KOPT-K1 (cell line): ENCODE results near the gene IL32.
"Not testable (repeated sequence)": the region's sequence is repeated elsewhere in the genome, so short reads cannot be mapped to it uniquely, and the experiment has no call there.

ENCODE experiments used
- H3K27ac ChIP-seq: fragments of 200-600 bp; sonication (generic); 2 replicates; pipeline ENCODE4 v1.5.1; 2016; ENCODE audit warnings: antibody characterized with exemption, mild to moderate bottlenecking, low read depth, low read length; ENCODE audit not compliant: poor library complexity, severe bottlenecking
- H3K36me3 ChIP-seq: fragments of 200-600 bp; sonication (generic); 2 replicates; pipeline ENCODE4 v1.5.1; 2017; ENCODE audit warnings: antibody characterized with exemption, mild to moderate bottlenecking, low read length, moderate library complexity; ENCODE audit not compliant: insufficient read depth
- H3K9me3 ChIP-seq: fragments of 200-600 bp; sonication (generic); 2 replicates; pipeline ENCODE4 v1.5.1; 2017; ENCODE audit warnings: antibody characterized with exemption, low read length, mild to moderate bottlenecking; ENCODE audit not compliant: insufficient read depth, poor library complexity, severe bottlenecking

IL32 gene

GRCh38 chr16:3038256-3038655 lies 27.2 kb upstream of the IL32 start:
- Histone ChIP-seq H3K9me3 (no peaks in the 10 kb centered on the region), H3K27ac (no peak overlapping the region), H3K36me3 (no peaks in the 10 kb centered on the region)

GRCh38 chr16:3038896-3039295 lies 26.5 kb upstream of the IL32 start:
- H3K27ac ChIP-seq = no peak overlapping the region
- no peaks in the 10 kb centered on the region for H3K9me3 ChIP-seq

GRCh38 chr16:3042376-3042775 lies 23.1 kb upstream of the IL32 start:
- Histone ChIP-seq H3K27ac (no peak overlapping the region), H3K36me3 (no peaks in the 10 kb centered on the region)

More at GRCh38 chr16:3038896-3039295, 26.5 kb upstream of the IL32 start:
- H3K36me3 ChIP-seq = no peaks in the 10 kb centered on the region

GRCh38 chr16:3044708-3045107 lies 20.7 kb upstream of the IL32 start:
- Histone ChIP-seq H3K9me3 (no peaks in the 10 kb centered on the region), H3K27ac (no peak overlapping the region), H3K36me3 (no peaks in the 10 kb centered on the region)

More at GRCh38 chr16:3042376-3042775, 23.1 kb upstream of the IL32 start:
- no peaks in the 10 kb centered on the region for H3K9me3 ChIP-seq

GRCh38 chr16:3045758-3046640 lies 19.4 kb upstream of the IL32 start, which contains the start of gene MMP25:
Gene MMP25, plus strand, starts transcription at chr16:3046561. Its CDS starts 357 bp downstream, at chr16:3046918.
- Histone ChIP-seq H3K27ac (no peak within 1 kb of the TSS), H3K9me3 (no peaks in the 10 kb centered on the region), H3K36me3 (no peaks in the 10 kb centered on the region)

GRCh38 chr16:3046641-3047386 lies 18.6 kb upstream of the IL32 start:
- no peaks in the 10 kb centered on the region for H3K9me3 ChIP-seq
- no peak overlapping the region for H3K27ac ChIP-seq
- H3K36me3 ChIP-seq = no peaks in the 10 kb centered on the region

GRCh38 chr16:3047387-3047720 lies 18.1 kb upstream of the IL32 start:
- no peak overlapping the region for H3K27ac ChIP-seq
- no peaks in the 10 kb centered on the region for H3K36me3 ChIP-seq
- no peaks in the 10 kb centered on the region for H3K9me3 ChIP-seq

GRCh38 chr16:3049921-3050481 lies 15.4 kb upstream of the IL32 start:
- Histone ChIP-seq H3K36me3 (peaks cover 8% of the 10 kb centered on the region; the same call in 1 of the 2 replicates), H3K9me3 (no peaks in the 10 kb centered on the region), H3K27ac (no peak overlapping the region)

GRCh38 chr16:3050487-3050886 lies 15.0 kb upstream of the IL32 start:
- Histone ChIP-seq H3K27ac (no peak overlapping the region), H3K36me3 (peaks cover 8% of the 10 kb centered on the region; the same call in 1 of the 2 replicates), H3K9me3 (no peaks in the 10 kb centered on the region)

- H3K9me3 ChIP-seq = no peaks in the 10 kb centered on the region
- peaks cover 8% of the 10 kb centered on the region; the same call in 1 of the 2 replicates for H3K36me3 ChIP-seq
- no peak overlapping the region for H3K27ac ChIP-seq
These were observed 14.4 kb upstream of the IL32 start for GRCh38 chr16:3051009-3051408.

GRCh38 chr16:3051494-3051893 lies 13.9 kb upstream of the IL32 start:
- peaks cover 8% of the 10 kb centered on the region; the same call in 1 of the 2 replicates for H3K36me3 ChIP-seq
- H3K9me3 ChIP-seq = no peaks in the 10 kb centered on the region
- H3K27ac ChIP-seq = no peak overlapping the region

GRCh38 chr16:3052571-3053329 lies 12.7 kb upstream of the IL32 start:
- not testable (repeated sequence) for H3K36me3 ChIP-seq, H3K9me3 ChIP-seq
- H3K27ac ChIP-seq = peak overlapping the region; percentile 68

GRCh38 chr16:3053330-3053710 lies 12.1 kb upstream of the IL32 start:
- peak overlapping the region; percentile 68 for H3K27ac ChIP-seq
- not testable (repeated sequence) for H3K36me3 ChIP-seq

GRCh38 chr16:3054965-3055733 lies 10.3 kb upstream of the IL32 start:
- Histone ChIP-seq H3K9me3 (no peaks in the 10 kb centered on the region), H3K27ac (peak overlapping the region; percentile 46), H3K36me3 (peaks cover 8% of the 10 kb centered on the region; the same call in 1 of the 2 replicates)

More at GRCh38 chr16:3053330-3053710, 12.1 kb upstream of the IL32 start:
- not testable (repeated sequence) for H3K9me3 ChIP-seq
